Fibroblast of pulmonary artery (primary cell): ENCODE results near the gene GSTM4.

ENCODE experiments used
- DNase-seq: peaks from one replicate; pipeline ENCODE4 v3.0.0-alpha.2; 2010; ENCODE audit warnings: low read depth
- H3K4me3 ChIP-seq: replicated peaks from 2 replicates; pipeline ENCODE4 v1.5.1; 2011; ENCODE audit warnings: low read depth, mild to moderate bottlenecking, control low read depth, low read length, moderate library complexity
- TF ChIP-seq, protein P1 (sequence below): IDR thresholded peaks from 2 replicates; pipeline ENCODE4 v1.5.1; 2011; ENCODE audit warnings: mild to moderate bottlenecking, control low read depth, low read length, inconsistent platforms; ENCODE audit errors: missing control alignments

The GSTM4 gene

DNA sequence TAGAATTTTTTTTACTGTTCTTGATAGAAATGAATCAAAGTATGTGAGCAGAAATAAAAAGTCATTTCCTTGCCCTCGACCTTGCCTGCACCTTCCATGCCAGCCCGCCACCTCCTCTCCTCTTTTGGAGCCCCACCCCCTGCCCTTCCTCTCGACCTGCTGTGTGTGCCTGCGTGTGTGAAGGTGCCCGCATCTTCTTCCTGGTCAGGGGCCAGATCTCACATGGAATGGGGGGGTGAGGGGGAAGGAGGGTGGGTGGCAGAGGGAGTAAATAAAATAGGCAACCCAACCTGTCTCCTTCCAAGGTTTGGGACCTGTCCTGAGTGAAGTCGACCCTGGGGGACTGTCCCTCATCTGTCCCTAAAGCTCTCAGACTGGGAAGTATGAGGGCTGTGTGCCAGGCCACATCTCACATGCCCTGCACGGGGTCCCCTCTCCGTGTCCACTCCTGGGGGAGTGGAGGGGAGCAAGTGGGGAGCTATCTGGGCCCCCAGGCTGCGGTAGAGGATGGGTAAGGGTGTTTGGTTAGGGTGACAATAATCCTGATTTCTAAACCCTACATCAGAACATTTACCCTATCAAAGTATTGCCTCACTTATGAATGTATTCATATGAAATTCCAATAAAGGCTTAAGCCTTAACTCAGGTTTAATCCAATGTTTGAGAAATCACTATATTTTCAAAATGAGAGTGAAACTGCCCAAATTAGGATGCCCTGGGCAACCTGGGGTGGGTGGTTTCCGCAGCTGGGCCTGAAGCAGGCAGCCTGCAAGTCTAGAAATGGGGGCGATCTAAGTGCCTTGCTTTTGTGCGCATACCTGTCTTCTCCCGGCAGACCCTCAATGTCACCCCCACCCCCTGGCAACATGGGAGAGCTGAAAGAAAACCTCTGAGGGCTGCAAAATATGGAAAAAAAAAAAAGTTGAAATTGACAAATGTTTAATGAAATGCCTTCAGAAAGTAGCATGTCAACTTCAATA lies 20.8 kb upstream of the GSTM4 start:
- no peak for DNase-seq
- TF ChIP-seq, protein P1, sequence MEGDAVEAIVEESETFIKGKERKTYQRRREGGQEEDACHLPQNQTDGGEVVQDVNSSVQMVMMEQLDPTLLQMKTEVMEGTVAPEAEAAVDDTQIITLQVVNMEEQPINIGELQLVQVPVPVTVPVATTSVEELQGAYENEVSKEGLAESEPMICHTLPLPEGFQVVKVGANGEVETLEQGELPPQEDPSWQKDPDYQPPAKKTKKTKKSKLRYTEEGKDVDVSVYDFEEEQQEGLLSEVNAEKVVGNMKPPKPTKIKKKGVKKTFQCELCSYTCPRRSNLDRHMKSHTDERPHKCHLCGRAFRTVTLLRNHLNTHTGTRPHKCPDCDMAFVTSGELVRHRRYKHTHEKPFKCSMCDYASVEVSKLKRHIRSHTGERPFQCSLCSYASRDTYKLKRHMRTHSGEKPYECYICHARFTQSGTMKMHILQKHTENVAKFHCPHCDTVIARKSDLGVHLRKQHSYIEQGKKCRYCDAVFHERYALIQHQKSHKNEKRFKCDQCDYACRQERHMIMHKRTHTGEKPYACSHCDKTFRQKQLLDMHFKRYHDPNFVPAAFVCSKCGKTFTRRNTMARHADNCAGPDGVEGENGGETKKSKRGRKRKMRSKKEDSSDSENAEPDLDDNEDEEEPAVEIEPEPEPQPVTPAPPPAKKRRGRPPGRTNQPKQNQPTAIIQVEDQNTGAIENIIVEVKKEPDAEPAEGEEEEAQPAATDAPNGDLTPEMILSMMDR = no peak
- H3K4me3 ChIP-seq = no peak overlapping the region

DNA sequence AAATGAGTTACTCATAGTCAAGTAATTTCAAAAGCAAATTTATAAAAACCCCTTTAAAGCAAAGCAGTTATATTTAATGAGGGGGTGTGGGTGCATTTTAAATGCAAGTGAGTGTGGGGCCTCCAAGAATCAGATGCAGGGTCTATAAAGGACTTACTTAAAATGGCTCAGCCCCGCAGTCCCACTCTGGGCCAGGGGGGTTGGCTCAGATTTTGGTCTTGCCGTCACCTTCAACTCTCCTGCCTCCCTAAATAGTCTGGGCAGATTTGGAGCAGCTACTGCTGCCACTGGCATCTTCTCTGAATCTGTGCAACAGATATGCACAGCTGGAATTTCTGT lies 20.1 kb upstream of the GSTM4 start:
- TF ChIP-seq, protein P1 = no peak
- no peak overlapping the region for H3K4me3 ChIP-seq
- no peak for DNase-seq

DNA sequence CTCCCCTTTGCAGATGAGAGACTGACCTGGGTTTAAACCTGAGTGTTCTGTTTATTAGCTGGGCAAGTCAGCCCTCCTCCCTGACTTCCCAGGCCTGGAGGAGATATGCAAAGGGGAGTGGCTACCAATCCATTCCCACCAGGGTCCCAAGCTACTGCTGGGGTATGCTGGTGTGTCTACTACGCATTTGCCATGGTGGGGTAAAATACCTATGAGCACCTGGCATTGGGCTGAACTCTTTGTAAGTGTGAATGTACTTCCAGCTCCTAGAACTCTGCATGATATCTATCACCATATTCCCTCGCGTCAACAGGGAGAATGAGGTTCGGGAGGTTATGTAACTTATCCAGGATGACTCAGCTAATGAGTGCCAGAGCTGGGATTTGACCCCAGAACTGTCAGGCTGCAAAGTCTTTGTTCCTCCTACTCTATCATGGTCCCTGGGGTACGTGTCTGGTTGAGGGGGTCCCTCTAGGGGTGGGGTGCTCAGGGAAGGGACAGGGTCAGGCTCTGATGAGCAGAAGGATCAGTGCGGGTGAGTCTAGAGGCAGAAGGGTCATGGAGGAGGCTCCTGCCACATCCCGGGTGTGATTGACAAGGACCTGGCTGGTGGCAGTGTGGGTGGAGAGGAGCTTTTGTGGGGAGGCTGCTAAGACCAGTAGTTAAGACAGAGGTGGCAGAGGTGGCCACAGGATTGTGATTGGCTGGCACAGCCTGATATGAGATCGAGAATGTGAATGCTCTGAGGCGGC lies 19.5 kb upstream of the GSTM4 start:
- H3K4me3 ChIP-seq = no peak overlapping the region
- TF ChIP-seq, protein P1 = no peak
- DNase-seq = peak; percentile 65

DNA sequence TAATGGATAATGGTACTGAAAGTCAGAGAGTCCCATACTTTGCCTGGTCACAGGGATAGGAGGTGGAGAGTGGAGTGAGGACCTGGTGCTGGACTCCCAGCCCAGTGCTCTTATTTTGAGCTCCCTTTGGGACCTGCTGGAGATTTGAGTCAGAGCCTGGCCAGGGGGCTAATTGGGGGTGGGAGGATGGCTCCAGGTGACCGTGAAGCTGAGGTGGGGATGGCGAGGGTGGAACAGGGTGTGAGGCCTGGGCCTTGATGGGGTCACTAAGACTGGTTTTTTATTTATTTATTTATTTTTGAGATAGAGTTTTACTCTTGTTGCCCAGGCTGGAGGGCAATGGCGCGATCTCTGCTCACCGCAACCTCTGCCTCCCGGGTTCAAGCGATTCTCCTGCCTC lies 18.5 kb upstream of the GSTM4 start:
- H3K4me3 ChIP-seq = no peak overlapping the region
- DNase-seq = no peak
- TF ChIP-seq, protein P1 = no peak

DNA sequence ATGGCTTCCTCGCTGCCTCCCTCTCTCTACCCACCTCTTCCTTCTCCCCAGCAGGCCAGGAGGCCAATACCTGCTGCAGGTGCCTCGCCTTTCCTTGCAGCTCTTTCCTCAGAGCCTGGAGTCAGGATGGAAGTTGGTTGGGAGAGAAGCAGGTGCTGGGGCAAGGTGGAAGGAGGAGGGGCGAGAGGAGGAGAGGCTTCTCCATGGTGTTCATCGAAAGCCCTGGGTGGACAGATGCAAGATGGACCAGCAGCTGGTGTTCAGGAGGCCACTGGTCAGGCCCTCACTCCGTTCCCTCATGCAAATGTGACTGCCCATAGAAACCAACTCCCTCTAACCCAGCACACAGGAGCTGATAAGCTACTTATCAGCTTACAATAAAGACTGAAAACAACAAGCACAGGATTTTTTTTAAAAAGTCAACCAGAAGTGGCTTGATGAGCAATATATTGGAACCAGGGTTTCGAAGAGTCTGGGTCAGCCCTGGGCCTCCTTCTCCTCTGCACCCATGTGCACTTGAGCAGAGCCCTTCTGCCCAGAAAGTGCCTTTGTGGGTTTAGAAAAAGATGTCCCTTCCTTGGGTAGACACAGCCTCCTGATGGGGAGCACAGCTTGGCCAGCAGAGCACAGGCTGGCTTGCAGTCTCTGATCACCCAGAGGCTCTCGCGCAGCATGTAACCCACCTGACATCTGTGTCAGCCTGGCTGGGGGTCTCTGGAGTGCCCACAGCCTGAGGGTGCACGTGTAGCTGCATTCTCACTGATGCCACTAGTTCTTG lies 16.6 kb upstream of the GSTM4 start:
- H3K4me3 ChIP-seq = no peak overlapping the region
- DNase-seq = no peak
- TF ChIP-seq, protein P1 = no peak

DNA sequence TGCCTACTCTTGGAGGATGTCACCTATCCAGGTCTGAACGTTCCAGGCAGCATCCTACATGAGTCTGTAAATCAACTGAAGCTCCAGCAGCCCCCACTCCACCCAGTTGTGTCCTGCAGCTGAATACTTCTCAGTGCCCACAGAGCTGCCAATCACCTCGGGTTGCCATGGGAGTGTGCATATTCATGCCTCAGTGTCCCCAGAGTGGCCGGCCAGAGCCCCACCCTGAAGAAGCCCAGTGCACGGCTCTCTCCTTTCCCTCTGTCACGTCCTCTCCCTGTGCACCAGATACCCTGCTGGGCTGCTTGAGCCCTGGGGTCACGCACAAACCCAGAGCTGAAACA lies 16.1 kb upstream of the GSTM4 start:
- TF ChIP-seq, protein P1 = no peak
- DNase-seq = no peak

More for the DNA sequence above, 16.1 kb upstream of the GSTM4 start:
- H3K4me3 ChIP-seq = no peak overlapping the region
